Measurements from ENCODE around the gene PRCC. TPM values are rescaled to one million over a fixed set of nuclear protein-coding genes. Genes with fewer than 3 reads are reported as not detected.

Gene PRCC
- polyA plus RNA-seq, 3 donors, result 26.7 to 37.1 (median 29.6) TPM

DNA sequence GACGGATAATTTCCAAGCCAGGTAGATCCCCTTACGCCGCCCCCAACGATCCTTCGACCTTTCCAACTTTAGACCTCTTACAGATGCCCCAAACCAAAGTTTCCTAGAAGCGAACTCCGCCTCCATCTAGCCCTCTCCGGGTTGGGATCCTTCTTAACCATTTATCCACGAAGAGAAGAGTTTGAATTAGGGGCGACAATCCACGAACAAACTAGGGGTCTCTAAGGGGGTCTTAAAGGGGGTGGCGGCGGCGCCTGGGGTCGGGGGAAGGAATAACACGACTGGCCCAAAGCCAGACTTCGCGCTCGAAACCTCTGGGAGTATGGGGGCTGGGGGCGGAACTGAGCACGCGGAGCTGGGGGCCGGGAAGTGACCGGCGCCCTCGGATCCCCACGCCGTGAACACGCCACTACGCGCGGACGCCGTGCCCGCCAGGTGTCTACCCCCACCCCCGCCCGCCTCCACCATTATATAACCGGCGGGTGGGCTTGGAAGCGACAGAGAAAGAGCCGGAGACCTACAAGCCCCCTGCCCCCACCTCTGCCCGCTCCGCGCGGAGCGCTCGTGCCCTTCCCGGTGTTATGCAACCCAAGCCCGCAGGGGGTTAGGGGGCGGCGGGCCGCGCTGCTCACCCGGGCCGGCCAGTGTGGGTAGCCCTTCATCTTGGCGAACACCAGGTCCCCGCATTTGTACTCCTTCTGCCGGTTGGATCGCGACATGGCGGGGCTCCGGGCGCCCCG lies 16.5 kb upstream of the PRCC start:
- H3K4me1 ChIP-seq (ENCODE audit: control insufficient read depth in 1 of 2, insufficient read depth in 2 of 2, low read length in 2 of 2), result peaks cover 61 to 74% of the 10 kb centered on the region in 2 donors
- no peaks in the 10 kb centered on the region for H3K9me3 ChIP-seq (replicated peaks in 1 of 2; ENCODE audit: control insufficient read depth in 1 of 2, insufficient read depth in 1 of 2, low read length in 2 of 2)
- H3K4me2 ChIP-seq (replicated peaks; ENCODE audit: extremely low read depth, low read length, poor library complexity, severe bottlenecking), result peak overlapping the region; percentile 91
- WGBS (ENCODE audit: insufficient coverage), result under 1% methylated on average over 35 of the region's 64 CpGs
- H3K36me3 ChIP-seq (replicated peaks in 1 of 2; ENCODE audit: control insufficient read depth in 1 of 2, insufficient read depth in 2 of 2, low read length in 2 of 2), result no peaks in the 10 kb centered on the region
- no peaks in the 10 kb centered on the region for H3K27me3 ChIP-seq (ENCODE audit: control insufficient read depth in 2 of 2, insufficient read depth in 2 of 2, low read length in 2 of 2)
- H3K4me3 ChIP-seq (replicated peaks in 1 of 3; ENCODE audit: low read depth in 2 of 3, low read length in 3 of 3), result peak overlapping the region; percentile 75 to 96 (median 84)
- Mint-ChIP-seq H3K4me3 (peak overlapping the region; percentile 88 to 97), H3K9me3 (peaks cover 0 to 3% (median 0%) of the 10 kb centered on the region in 7 donors), H3K27ac (peak overlapping the region; percentile 87 to 98 (median 94)), H3K4me1 (peaks cover 75% of the 10 kb centered on the region), H3K36me3 (peaks cover 1% of the 10 kb centered on the region in 2 donors), H3K27me3 (ENCODE audit: low read depth in 3 of 3) (peaks cover 0 to 2% (median 0%) of the 10 kb centered on the region in 3 donors)
- TF ChIP-seq, protein P1, sequence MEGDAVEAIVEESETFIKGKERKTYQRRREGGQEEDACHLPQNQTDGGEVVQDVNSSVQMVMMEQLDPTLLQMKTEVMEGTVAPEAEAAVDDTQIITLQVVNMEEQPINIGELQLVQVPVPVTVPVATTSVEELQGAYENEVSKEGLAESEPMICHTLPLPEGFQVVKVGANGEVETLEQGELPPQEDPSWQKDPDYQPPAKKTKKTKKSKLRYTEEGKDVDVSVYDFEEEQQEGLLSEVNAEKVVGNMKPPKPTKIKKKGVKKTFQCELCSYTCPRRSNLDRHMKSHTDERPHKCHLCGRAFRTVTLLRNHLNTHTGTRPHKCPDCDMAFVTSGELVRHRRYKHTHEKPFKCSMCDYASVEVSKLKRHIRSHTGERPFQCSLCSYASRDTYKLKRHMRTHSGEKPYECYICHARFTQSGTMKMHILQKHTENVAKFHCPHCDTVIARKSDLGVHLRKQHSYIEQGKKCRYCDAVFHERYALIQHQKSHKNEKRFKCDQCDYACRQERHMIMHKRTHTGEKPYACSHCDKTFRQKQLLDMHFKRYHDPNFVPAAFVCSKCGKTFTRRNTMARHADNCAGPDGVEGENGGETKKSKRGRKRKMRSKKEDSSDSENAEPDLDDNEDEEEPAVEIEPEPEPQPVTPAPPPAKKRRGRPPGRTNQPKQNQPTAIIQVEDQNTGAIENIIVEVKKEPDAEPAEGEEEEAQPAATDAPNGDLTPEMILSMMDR (IDR thresholded peaks at IDR 0.05), result no peak
- peak overlapping the region; percentile 69 for H2AFZ ChIP-seq (ENCODE audit: insufficient read depth, low read depth, low read length, poor library complexity, severe bottlenecking)
- H3K9ac ChIP-seq (ENCODE audit: insufficient read depth, low read length, poor library complexity, severe bottlenecking), result peak overlapping the region; percentile 80
- peaks cover 94% of the 10 kb centered on the region for H3K79me2 ChIP-seq (ENCODE audit: insufficient read depth, low read length)
- H4K20me1 ChIP-seq (ENCODE audit: insufficient read depth, low read length), result peaks cover 33% of the 10 kb centered on the region
- H3K27ac ChIP-seq (ENCODE audit: low read depth in 1 of 2, low read length in 2 of 2), result peak overlapping the region; percentile 89 to 91
- peak in 1 of 3 donors; percentile 47 for DNase-seq
- intact Hi-C loops (cut with micrococcal nuclease), result loop anchor here (1.0 to 2.0 kb wide), 2 partner anchors 11 to 16 kb away; partner anchors contain the start of gene PRCC (in 2 of the 2)

DNA sequence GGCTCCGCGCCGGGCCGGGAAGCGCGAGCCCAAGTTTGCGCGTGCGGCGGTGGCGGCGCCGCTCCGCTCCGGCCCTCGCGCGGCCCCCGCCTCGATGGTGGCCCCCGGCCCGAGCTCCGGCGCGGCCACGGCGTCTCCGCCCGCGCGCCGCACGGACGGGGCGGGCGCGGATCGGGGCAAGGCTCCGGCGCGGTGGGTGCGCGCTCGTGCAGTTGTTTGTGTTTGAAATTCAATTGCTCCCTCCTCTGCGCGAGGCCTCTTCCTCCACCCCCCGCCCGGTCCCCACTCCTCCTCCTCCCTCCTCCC lies 15.9 kb upstream of the PRCC start, which contains the start of gene HDGF:
HDGF (minus strand) TSS at position 225 of the 306 bp plus-strand sequence. CDS start 246 bp downstream, outside the sequence.
- H3K4me1 ChIP-seq (ENCODE audit: control insufficient read depth in 1 of 2, insufficient read depth in 2 of 2, low read length in 2 of 2), result peaks cover 56 to 69% of the 10 kb centered on the region in 2 donors

More for the DNA sequence above, 15.9 kb upstream of the PRCC start, which contains the start of gene HDGF:
- TF ChIP-seq, protein P1 (IDR thresholded peaks at IDR 0.05), result no peak
- peak within 1 kb of the TSS; percentile 91 for H3K4me2 ChIP-seq (replicated peaks; ENCODE audit: extremely low read depth, low read length, poor library complexity, severe bottlenecking)
- peaks cover 89% of the 10 kb centered on the region for H3K79me2 ChIP-seq (ENCODE audit: insufficient read depth, low read length)
- no peak for DNase-seq
- Mint-ChIP-seq H3K4me3 (peak within 1 kb of the TSS; percentile 89 to 97), H3K9me3 (peaks cover 0 to 3% (median 0%) of the 10 kb centered on the region in 7 donors), H3K4me1 (peaks cover 70% of the 10 kb centered on the region), H3K36me3 (no peaks in the 10 kb centered on the region), H3K27me3 (ENCODE audit: low read depth in 3 of 3) (peaks cover 0 to 2% (median 0%) of the 10 kb centered on the region in 3 donors), H3K27ac (peak within 1 kb of the TSS; percentile 91 to 98 (median 94))
- H3K27ac ChIP-seq (ENCODE audit: low read depth in 1 of 2, low read length in 2 of 2), result peak within 1 kb of the TSS; percentile 89 to 91
- intact Hi-C loops (cut with micrococcal nuclease), result loop anchor here (1.0 to 2.0 kb wide), 2 partner anchors 11 to 15 kb away; partner anchors contain the start of gene PRCC (in 2 of the 2)
- peaks cover 28% of the 10 kb centered on the region for H4K20me1 ChIP-seq (ENCODE audit: insufficient read depth, low read length)
- no peaks in the 10 kb centered on the region for H3K36me3 ChIP-seq (replicated peaks in 1 of 2; ENCODE audit: control insufficient read depth in 1 of 2, insufficient read depth in 2 of 2, low read length in 2 of 2)
- H3K9me3 ChIP-seq (replicated peaks in 1 of 2; ENCODE audit: control insufficient read depth in 1 of 2, insufficient read depth in 1 of 2, low read length in 2 of 2), result no peaks in the 10 kb centered on the region
- WGBS (ENCODE audit: insufficient coverage), result under 1% methylated on average over 39 of the region's 48 CpGs
- H3K4me3 ChIP-seq (replicated peaks in 1 of 3; ENCODE audit: low read depth in 2 of 3, low read length in 3 of 3), result peak within 1 kb of the TSS; percentile 84 to 96 (median 84)
- peak within 1 kb of the TSS; percentile 88 for H2AFZ ChIP-seq (ENCODE audit: insufficient read depth, low read depth, low read length, poor library complexity, severe bottlenecking)
- peak within 1 kb of the TSS; percentile 80 for H3K9ac ChIP-seq (ENCODE audit: insufficient read depth, low read length, poor library complexity, severe bottlenecking)
- no peaks in the 10 kb centered on the region for H3K27me3 ChIP-seq (ENCODE audit: control insufficient read depth in 2 of 2, insufficient read depth in 2 of 2, low read length in 2 of 2)
